Endothelial cell of umbilical vein (primary cell): Measurements from ENCODE around the gene CCDC172.

Experiments used
- EZH2 ChIP-seq: IDR thresholded peaks from 2 replicates; pipeline ENCODE4 v1.6.1; 2012; ENCODE audit warnings: borderline replicate concordance, low read depth, mild to moderate bottlenecking, moderate library complexity, low read length, inconsistent platforms; ENCODE audit not compliant: severe bottlenecking
- MYC ChIP-seq: IDR thresholded peaks from one replicate; pipeline ENCODE4 v1.6.1; 2011; ENCODE audit warnings: mild to moderate bottlenecking, low read depth, low read length
- POLR2A ChIP-seq: IDR thresholded peaks from 2 replicates; pipeline ENCODE4 v1.6.1; 2012; ENCODE audit warnings: low read depth, mild to moderate bottlenecking, control low read depth, low read length
- TF ChIP-seq, protein P1 (sequence below), 2 donors: IDR thresholded peaks; 1 replicate in 1 of 2; 2 replicates in 1 of 2; pipeline ENCODE4 v1.5.1; 2011; ENCODE audit warnings: low read length in 2 of 2, mild to moderate bottlenecking in 2 of 2, moderate library complexity in 2 of 2, control low read depth in 1 of 2, inconsistent platforms in 1 of 2, low read depth in 1 of 2; ENCODE audit not compliant: insufficient read depth in 1 of 2; ENCODE audit errors: extremely low read depth in 1 of 2

DNA sequence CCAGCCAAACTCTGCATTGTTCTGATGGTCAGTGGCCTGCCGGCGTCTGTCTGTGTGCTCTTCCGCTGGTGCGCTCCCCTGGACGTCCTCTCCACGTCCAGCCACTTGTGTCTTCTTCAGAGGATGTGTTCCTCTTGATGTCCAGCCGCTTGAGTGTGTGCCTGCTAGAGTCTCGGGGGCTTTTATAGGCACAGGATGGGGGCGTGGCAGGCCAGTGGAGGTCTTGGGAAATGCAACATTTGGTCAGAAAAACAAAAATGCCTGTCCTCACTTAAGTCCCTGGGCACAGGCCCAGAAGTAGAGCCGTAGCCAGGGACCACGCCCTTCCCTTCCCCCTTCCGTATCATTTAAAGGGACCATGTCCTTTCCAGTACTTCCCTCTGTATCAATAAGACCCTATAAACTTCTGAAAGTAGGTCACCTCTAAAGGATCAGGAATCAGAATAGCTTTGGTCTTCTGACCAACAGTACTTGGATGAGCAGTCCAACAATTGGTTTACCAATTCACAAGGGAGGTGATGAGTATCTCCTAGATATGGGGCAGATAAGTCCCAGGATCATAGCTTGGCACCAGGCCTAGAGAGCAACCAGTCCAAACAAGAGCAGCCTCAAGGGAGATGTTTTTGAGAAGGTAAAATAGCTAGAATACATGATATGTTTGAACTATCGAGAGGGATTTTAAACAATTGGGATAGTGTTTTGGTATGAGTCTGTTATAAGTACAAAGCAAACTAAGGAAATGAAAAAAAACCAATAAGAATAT lies 71.2 kb downstream of the CCDC172 start:
- TF ChIP-seq POLR2A (no peak), MYC (no peak), EZH2 (no peak)
- TF ChIP-seq, protein P1, sequence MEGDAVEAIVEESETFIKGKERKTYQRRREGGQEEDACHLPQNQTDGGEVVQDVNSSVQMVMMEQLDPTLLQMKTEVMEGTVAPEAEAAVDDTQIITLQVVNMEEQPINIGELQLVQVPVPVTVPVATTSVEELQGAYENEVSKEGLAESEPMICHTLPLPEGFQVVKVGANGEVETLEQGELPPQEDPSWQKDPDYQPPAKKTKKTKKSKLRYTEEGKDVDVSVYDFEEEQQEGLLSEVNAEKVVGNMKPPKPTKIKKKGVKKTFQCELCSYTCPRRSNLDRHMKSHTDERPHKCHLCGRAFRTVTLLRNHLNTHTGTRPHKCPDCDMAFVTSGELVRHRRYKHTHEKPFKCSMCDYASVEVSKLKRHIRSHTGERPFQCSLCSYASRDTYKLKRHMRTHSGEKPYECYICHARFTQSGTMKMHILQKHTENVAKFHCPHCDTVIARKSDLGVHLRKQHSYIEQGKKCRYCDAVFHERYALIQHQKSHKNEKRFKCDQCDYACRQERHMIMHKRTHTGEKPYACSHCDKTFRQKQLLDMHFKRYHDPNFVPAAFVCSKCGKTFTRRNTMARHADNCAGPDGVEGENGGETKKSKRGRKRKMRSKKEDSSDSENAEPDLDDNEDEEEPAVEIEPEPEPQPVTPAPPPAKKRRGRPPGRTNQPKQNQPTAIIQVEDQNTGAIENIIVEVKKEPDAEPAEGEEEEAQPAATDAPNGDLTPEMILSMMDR (IDR thresholded peaks at IDR 0.05; ENCODE audit: extremely low read depth in 1 of 2, insufficient read depth in 1 of 2, low read depth in 1 of 2, low read length in 2 of 2), result no peak
